HEK293 (cell line): ENCODE measurements around the gene SLC4A11.

Source experiments
- CTCF ChIP-seq: fragments of 450-650 bp; formaldehyde crosslinking; IDR thresholded peaks from 2 replicates; pipeline ENCODE4 v1.5.1; 2016; ENCODE audit warnings: missing biosample characterization, missing genetic modification characterization
- KLF16 ChIP-seq: fragments of 450-650 bp; formaldehyde crosslinking; IDR thresholded peaks from 2 replicates; pipeline ENCODE4 v1.5.1; 2017; ENCODE audit warnings: missing biosample characterization, missing genetic modification characterization
- REST ChIP-seq: fragments of 450-650 bp; formaldehyde crosslinking; IDR thresholded peaks from 2 replicates; pipeline ENCODE4 v1.5.1; 2016; ENCODE audit warnings: missing biosample characterization, missing genetic modification characterization
- TRIM28 ChIP-seq: IDR thresholded peaks from 2 replicates; pipeline ENCODE4 v1.6.1; 2011; ENCODE audit warnings: low read length, control low read depth, borderline replicate concordance
- ZNF10 ChIP-seq: fragments of 450-650 bp; formaldehyde crosslinking; IDR thresholded peaks from 2 replicates; pipeline ENCODE4 v1.5.1; 2017; ENCODE audit warnings: missing biosample characterization, missing genetic modification characterization
- ZNF266 ChIP-seq: fragments of 450-650 bp; formaldehyde crosslinking; IDR thresholded peaks from 2 replicates; pipeline ENCODE4 v1.5.1; 2016; ENCODE audit warnings: missing biosample characterization, missing genetic modification characterization, low read depth
- ZNF362 ChIP-seq: fragments of 450-650 bp; formaldehyde crosslinking; IDR thresholded peaks from 2 replicates; pipeline ENCODE4 v1.5.1; 2016; ENCODE audit warnings: missing biosample characterization, missing genetic modification characterization
- ZNF585B ChIP-seq: fragments of 450-650 bp; formaldehyde crosslinking; IDR thresholded peaks from 2 replicates; pipeline ENCODE4 v1.5.1; 2016; ENCODE audit warnings: missing biosample characterization, missing genetic modification characterization
- ZNF624 ChIP-seq: fragments of 450-650 bp; formaldehyde crosslinking; IDR thresholded peaks from 2 replicates; pipeline ENCODE4 v1.5.1; 2017; ENCODE audit warnings: missing biosample characterization, missing genetic modification characterization
- ZNF792 ChIP-seq: fragments of 450-650 bp; formaldehyde crosslinking; IDR thresholded peaks from 2 replicates; pipeline ENCODE4 v1.5.1; 2016; ENCODE audit warnings: missing biosample characterization, missing genetic modification characterization
- ZNF843 ChIP-seq: fragments of 450-650 bp; formaldehyde crosslinking; IDR thresholded peaks from 2 replicates; pipeline ENCODE4 v1.5.1; 2016; ENCODE audit warnings: missing biosample characterization, missing genetic modification characterization

- TF ChIP-seq CTCF (tag by site-specific recombination) = no peak
- TF ChIP-seq TRIM28 = no peak
- TF ChIP-seq ZNF10 (tag by site-specific recombination) = no peak
- TF ChIP-seq ZNF362 (tag by site-specific recombination) = no peak
- no peak for TF ChIP-seq ZNF792 (tag by site-specific recombination)
- TF ChIP-seq ZNF266 (tag by site-specific recombination) = no peak
- no peak for TF ChIP-seq ZNF843
- no peak for TF ChIP-seq REST
- TF ChIP-seq ZNF624 (tag by site-specific recombination) = no peak
- TF ChIP-seq KLF16 (tag by site-specific recombination) = no peak
- TF ChIP-seq ZNF585B (tag by site-specific recombination) = no peak
These were observed 23.6 kb upstream of the SLC4A11 start for GRCh38 chr20:3262566-3262965.
